NOMO-1 treated with DMSO at 0.1 percent for 48 hours (cell line): Measurements from ENCODE around the gene HSF2BP.
"Not testable (repeated sequence)": the region's sequence is repeated elsewhere in the genome, so short reads cannot be mapped to it uniquely, and the experiment has no call there.

Source experiments
- DNase-seq: peaks from one replicate; lab custom pipeline; 2025; ENCODE audit not compliant: unreplicated experiment; lab: John Stamatoyannopoulos, UW

Gene HSF2BP

DNA sequence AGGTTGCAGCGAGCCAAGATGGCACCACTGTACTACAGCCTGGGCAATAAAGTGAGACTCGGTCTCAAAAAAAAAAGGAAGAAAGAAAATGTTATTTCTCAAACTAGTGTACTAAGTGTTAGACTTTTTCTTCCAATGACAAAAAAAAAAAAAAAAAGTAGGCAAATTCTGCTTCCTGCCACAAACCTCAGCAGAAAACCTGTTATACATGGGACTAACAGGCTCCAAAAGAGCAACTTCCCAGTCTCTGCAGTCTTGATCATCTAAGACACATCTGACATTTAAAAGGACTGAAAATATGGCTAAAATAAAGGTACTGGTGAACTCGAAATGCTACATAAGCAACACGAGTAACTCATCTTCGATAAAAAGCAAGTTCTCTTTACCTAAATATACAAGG, 59.6 kb downstream of the HSF2BP start:
- no peak for DNase-seq

DNA sequence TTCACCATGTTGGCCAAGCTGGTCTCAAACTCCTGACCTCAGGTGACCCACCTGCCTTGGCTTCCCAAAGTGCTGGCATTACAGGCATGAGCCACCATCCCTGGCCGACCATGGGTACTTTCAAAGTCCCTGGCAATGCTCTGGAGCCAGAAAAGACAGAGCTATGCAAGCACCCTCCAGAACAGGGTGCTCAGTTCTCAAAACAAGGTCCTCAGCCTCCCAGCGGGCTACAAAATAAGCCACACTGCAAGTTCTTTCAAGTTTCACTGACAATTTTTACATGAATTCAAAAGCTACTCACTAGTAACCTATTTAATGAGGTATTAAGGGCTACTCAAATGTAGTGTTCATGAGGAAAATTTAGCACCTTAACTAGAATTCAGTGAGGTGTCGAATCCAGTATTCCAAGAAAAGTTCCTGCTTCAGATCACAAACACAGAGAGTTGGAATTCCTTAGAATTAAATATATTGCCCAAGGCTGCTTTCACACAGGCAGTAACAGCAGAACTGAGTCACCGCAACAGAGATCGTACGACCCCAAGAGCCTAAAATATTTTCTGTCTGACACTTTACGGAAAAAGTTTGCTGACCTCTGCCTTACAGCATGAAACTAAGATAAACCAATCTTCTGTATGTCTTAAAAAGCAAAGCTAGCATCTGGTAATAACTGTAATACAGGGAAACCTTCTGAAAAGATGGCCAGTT, 60.7 kb downstream of the HSF2BP start:
- no peak for DNase-seq

DNA sequence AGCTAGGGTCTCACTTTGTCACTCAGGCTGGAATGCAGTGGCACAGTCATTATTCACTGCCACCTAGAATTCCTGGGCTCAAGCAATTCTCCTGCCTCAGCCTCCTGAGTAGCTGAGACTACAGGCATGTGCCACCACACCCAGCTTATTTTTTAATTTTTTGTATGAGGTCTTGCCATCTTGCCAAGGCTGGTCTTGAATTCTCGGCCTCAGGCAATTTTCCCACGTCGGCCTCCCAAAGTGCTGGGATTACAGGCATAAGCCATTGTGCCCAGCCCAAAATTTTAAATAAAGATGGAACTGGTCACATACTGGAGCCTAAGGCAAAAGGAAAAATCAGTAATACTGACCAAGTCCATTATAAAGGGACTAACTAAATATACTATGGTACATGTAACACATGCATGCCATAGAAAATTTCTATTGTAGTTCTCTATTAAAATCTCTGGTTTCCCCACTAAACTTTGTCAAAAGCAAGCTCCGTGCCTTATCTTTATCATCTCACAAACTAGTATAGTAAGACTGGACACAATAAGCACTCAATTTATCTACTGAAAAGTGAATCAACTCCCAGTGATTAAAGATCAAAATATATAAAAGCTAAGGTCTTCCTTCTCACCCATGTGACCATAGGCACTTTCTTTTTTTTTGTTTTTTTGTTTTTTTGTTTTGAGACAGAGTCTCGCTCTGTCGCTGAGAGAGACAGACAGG, 61.6 kb downstream of the HSF2BP start:
- DNase-seq: no peak

DNA sequence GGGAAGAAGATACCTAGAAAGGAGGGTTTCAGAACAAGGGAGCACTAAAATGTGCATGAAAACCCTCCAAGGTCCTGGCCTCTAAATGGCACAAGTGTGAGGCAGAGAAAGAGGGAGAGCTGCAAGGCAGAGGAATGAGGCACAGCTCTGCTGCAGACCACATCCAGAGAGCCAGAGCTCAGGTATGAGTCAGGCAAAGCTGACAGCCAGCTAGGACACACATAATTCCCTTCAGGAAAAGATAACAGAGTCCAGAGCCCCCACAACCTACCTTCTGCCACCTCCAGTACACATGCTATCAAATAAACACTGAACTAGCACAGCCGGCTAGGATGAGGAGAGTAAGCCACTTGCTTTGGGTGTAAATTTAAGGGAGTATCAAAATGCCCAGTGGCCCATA, 62.2 kb downstream of the HSF2BP start:
- DNase-seq: no peak

DNA sequence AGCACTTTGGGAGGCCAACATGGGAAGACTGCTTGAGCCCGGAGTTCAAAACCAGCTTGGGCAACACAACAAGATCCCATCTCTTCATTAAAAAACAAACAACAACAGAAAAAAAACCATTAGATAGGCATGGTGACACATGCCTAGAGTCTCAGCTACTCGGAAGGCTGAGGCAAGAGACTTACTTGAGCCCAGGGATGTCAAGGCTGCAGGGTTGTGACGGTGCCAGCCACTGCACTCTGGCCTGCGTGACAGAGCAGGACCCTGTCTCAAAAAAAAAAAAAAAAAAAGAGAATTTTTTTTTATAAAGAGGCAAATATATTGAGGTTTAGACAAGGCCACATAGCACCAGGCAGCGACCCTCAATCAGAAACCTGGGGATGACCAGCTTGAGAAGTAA, 62.7 kb downstream of the HSF2BP start:
- no peak for DNase-seq

DNA sequence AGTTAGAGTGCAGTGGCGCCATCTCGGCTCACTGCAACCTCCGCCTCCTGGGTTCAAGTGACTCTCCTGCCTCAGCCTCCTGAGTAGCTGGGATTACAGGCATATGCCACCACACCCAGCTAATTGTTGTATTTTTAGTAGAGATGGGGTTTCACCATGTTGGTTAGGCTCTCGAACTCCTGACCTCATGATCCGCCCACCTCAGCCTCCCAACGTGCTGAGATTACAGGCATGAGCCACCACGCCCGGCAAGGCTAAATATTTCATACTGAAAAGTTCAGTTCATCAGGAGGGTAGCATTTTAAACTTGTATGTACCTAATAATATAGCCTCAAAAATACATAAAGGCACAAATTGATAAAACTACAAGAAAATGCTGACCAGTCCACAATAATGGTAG, 63.5 kb downstream of the HSF2BP start:
- DNase-seq: not testable (repeated sequence)

DNA sequence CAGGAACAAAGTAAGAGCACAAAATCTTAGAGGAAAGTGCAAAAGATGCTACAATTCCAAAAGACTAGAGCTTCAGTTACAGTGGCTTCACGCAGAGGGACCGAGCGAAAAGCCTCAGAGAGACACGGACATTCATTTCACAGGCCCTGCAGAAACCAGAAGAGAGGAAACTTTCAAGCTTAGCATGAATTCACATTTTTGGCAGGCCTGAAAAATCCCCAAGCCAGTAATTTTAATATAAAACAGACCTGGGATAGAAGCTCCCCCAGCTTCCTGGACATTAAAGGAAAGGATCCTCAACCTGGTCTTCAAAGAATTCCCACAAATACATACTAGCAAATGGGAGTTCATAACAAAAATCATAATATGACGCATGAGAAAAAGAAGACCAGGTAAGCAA, 66.2 kb downstream of the HSF2BP start:
- DNase-seq: no peak

DNA sequence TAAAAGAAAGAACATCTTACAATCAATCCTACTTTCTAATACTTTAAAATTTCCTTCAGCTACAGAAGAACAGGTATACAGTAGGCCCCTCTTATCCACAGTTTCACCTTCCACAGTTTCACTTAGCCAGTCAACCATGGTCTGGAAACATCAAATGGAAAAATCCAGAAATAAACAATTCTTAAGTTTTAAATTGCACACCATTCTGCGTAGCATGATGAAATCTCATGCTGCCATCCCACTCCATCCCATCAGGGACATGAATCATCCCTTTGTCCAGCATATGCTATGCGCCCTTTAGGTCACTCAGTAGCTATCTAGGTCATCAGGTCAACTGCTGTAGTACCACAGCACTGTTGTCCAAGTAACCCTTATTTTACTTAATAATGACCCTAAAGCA, 67.7 kb downstream of the HSF2BP start:
- no peak for DNase-seq

DNA sequence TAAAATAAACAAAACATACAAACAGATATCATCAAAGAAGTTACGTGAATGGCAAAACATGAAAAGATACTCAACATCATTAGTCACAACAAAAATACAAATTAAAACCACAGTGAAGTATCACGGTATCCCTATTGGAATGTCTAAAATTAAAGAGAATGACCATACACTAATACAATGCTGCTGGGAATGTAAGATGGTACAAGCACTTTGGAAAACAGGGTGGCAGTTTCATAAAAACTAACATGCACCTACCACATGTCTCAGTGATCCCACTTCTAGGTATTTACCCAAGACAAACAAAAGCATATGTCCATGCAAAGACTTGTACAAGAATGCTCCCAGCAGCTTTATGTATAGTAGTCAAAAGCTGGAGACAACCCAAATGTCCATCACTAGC, 69.1 kb downstream of the HSF2BP start:
- no peak for DNase-seq

DNA sequence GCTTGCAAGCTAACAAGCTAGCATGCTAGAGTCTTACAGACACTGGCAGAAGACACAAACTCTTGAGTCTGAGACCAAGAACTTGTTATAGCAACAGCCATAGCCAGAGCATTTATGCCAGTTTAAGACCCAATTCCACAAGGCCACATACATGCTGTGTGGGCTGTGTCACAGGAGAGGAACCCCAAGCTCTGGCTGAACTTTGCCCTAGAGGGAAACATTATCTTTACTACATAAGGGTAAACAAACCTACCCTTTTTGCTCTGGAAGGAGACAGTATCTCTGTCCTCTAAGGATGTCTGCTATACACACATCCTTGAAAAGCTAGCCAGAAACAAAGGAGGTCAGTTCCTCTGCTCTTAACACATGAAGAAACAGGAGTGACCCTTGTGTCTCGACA, 70.3 kb downstream of the HSF2BP start:
- DNase-seq: no peak

DNA sequence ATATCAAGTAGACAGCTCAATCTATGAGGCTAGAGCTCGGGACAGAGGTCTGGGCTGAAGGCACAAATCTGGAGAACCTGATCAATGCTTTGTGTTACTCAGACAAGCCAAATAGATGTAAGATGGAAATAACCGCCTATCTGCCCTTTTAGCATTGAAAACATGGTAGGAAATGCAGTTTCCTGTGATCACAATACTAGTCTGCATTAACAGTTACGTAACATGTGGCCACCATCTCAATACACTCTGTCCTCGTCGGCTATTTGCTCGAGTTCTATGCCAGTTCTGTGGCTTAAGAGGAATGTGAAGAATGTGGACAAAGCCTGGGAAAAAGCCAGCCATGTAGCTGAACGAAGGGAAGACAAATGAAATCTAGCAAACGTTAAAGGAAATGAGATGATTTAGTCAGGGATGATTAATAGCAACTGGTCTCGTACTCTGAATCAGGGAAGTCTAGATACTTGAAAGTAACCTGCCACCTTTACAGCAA, 73.3 kb downstream of the HSF2BP start:
- peak; percentile 44 for DNase-seq

DNA sequence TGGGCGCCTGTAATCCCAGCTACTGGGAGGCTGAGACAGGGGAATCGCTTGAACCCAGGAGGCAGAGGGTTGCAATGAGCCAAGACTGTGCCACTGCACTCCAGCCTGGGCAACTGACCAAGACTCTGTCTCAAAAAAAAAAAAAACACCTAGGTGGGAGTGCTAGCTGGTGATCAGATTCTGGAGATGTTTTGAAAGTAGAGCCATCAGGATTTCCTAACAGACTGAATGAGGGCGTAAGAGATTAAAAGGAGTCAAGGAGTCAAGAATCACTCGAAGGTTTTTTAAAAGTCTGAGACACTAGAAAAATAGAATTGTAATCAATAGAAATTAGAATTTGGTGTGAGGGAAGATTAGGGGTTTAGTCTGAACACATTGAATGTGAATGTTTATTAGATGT, 73.8 kb downstream of the HSF2BP start:
- DNase-seq: no peak

DNA sequence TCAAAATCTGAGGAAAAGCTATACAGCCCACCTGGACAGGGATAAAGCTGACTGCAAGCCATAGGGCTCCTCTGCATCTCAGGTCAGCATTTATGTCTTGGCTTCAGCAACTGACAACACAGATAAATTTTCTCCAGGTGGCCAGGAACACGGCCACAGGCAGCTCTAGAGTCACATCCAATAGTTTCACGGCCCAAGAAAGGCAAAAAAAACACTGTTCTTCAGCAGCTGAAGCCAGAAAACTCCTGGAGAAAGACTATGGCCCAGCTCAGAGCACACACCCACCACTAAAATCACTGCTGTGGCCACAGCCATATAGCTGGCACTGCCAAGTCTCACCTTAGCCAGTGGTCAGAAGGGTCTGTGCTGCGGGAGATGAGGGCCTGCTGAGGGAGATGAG, 77.8 kb downstream of the HSF2BP start:
- no peak for DNase-seq

DNA sequence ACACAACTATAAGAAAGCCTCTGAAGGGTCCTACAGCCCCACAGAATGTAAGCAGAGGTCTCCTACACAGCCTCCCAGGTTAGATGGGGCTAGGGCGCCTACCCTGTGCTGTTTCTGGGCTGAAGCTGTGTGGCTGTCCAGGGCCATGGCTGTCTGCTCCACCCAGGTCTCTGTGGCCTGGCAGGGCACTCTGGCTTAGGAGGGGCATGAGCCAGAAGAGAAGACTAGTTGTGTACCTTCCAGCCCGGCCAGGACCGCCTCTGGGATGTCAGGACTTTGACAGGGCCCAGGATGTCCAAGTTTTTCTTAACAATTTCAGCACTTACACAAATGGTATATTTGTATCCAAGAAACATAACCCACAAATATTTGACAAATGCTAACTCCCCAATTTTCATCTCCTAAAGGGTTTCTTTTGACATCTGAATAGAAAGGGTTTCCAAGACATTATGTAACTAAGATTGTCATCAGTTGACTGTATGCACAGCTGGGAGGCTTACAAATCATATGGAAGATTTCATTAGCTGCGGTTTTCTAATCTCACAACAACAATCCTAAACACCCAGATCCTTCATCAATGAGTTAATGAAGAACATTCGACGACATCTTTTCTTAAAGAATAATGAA, 80.5 kb downstream of the HSF2BP start:
- DNase-seq: no peak

DNA sequence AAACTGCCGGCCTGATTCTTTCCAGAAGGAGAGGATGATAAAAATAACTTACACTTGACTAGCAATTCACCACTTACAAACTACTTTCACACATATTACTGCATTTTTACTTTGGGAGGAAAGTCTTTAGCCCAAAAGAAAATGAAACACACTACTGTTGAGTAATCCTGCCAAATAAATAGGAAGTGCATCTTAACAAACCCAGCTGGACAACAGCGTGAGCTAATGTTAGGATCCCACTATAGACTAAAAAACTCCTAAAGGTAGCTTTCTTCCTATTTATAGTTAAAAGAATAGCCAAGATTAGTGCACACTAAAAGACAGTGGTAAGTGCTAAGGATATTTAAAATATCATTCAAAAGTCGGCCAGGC, 83.8 kb downstream of the HSF2BP start:
- DNase-seq: peak; percentile 48

DNA sequence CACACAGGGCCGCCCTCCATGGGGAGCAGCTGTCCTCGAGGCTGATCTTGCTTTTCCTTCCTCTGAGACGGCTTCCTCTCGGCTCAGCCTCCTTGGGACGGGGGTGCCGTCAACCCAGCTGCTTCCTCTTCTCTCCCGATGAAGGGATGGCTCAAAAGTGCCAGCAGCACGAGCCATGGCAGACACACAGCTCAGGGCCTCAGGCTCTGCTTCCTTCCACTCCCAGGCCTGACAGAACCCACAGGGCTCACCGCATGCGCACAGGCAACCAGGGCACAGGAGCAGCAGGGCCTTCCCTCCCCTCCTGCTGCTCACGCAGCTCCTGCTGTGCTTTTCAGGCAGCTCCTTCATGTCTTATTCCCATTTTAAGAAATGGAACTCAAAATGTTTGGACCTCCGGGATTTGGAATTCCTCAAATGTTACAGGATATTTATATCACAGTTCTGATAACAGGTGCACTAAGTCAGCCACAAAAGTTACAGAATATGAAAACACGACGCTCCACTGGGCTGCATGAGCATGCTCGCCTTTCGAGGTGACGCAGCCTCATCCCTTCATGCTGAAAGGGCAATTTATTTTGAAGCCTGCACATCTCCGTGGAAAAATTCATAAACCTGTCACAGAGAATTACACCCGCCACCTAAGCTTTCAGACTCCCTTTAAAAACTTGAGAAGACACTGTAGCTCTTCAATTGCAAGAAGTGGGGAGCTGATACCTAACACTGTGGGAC, 84.4 kb downstream of the HSF2BP start:
- no peak for DNase-seq

DNA sequence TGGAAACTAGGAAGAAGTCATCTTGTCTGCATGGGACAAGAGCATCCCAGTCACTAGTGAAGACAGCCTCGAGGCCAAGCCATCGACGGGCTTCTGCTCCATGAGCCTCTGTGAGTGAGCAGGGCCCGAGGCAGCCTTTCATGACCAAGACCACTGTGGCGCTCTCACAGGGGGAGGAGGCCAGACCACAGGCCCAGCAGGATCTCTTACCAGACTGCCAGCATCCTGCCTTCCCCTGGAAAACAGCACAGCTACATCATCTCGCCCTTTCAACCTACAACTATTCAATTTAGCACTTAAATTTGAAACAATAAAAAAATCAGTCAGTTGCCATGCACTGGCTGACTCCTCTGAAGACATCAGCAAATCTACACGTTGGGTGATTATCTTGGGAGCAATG, 85.4 kb downstream of the HSF2BP start:
- no peak for DNase-seq

DNA sequence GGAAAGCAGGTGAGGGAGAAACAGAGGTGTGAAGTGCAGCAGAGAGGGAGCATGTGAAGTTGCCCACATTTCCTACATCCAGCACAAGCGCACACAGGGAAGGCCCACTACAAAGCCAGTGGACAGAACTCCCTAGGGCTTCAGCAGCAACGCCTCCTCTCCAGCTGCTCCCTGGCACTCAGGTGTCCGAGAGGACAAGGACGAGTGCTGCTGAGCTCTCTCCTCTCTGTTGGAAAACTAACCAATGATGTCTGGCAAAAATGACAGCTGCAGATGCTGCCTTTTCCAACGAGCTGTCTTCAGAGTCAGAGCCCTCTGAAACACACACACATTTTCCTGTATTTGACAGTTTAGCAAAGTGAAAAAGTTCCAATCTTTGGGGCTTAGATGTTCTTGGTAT, 86.8 kb downstream of the HSF2BP start:
- DNase-seq: no peak

DNA sequence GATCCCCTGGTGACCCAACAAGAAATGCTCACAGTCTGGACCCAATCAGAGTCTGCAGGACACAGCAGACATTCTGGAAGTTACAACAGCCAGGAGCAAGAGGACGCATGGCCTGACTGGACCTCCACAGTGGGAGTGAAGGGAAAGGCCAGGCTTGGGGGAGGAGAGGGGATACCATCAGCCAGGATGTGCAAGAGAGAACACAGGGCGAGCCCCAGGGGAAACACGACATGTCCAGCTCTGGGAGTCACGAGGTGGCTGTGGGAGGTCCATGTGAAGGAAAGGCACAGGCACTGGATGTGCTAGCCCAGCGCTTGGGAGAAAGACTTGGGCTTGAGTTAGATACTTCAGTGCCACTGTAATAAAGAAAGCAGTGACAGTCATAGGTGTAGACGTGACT, 87.3 kb downstream of the HSF2BP start:
- DNase-seq: no peak

DNA sequence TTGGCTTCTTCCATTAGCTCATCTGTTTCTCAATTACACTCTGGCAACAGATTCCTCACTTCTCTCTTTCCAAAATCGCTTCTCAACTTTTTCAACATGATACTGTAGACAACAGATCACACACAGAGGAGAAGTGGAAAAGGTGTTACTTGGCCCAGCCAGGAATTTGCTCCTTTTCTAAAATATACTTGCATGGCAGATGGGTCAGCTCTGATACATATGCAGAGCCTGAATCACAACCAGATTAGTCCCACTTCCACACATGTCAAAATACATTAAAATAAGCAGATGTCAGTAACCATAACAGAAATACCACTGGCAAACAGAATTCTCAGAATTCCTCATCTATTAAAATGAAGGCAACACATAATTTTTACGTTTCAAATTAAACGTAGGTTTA, 89.1 kb downstream of the HSF2BP start:
- DNase-seq: not testable (repeated sequence)

DNA sequence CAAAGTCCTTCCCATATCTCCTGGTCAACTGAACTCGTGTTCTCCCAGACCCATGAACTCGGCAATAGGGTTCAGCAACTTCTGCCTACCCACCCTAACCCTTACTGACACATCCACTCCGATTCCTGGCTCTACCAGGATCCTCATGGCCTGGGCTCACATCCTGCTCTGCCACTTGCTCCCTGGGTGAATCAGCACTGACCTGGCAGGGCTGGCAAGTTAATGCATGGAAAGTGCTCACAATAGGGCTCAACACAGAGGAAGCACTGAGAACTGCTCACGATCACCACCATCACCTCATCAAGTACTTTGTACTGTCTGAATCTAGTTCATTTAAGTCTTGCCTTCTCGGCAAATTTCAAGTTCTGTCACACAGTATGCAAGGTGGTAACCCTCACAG, 96.8 kb downstream of the HSF2BP start:
- not testable (repeated sequence) for DNase-seq

DNA sequence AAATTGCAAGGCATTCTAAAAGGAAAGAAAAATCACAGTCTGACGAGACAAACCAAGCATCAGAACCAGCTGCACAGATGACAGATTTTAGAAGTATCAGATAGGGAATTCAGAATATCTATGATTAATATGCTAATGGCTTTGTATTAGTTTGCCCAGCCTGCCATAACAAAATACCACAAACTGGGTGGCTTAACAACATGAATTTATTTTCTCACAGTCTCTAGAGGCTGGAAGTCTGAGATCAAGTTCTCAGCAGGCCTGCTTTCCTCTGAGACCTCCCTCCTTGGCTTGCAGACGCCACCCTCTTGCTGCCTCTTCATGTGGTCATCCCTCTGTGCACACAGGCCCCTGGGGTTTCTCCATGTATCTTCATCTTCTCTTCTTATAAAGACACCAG, 118.7 kb downstream of the HSF2BP start:
- DNase-seq: not testable (repeated sequence)
